ENCODE results near the gene TDP2. TPM values are rescaled to one million over a fixed set of nuclear protein-coding genes. Genes with fewer than 3 reads are reported as not detected.

The TDP2 gene
- total RNA-seq, 1 donor from 2014 or later = 27.2 TPM

GRCh38 chr6:24709014-24709711, 42.5 kb upstream of the TDP2 start:
- no peak for FAIRE-seq
- Histone ChIP-seq H4K20me1 (ENCODE audit: insufficient read depth, low read length) (peaks cover 94% of the 10 kb centered on the region), H3K36me3 (ENCODE audit: insufficient read depth, low read length) (peaks cover 94% of the 10 kb centered on the region)

GRCh38 chr6:24708612-24709011, 41.9 kb upstream of the TDP2 start:
- Mint-ChIP-seq H3K4me3 (ENCODE audit: unreplicated experiment) (no peak overlapping the region), H3K27ac (ENCODE audit: unreplicated experiment) (no peak overlapping the region), H3K27me3 (ENCODE audit: low read depth, unreplicated experiment) (no peaks in the 10 kb centered on the region), H3K9me3 (ENCODE audit: unreplicated experiment) (no peaks in the 10 kb centered on the region), H3K36me3 (ENCODE audit: low read depth, unreplicated experiment) (peaks cover 17% of the 10 kb centered on the region), H3K4me1 (ENCODE audit: low read depth, unreplicated experiment) (peaks cover 13% of the 10 kb centered on the region)
- Histone ChIP-seq H3K9ac (ENCODE audit: low read length) (no peak overlapping the region), H4K20me1 (ENCODE audit: insufficient read depth, low read length) (peaks cover 94% of the 10 kb centered on the region), H3K36me3 (ENCODE audit: insufficient read depth, low read length) (peaks cover 90% of the 10 kb centered on the region), H3K79me2 (ENCODE audit: insufficient read depth, low read length) (peaks cover 58% of the 10 kb centered on the region), H3K4me2 (ENCODE audit: low read length) (no peak overlapping the region), H3K27ac (ENCODE audit: low read depth, low read length) (no peak overlapping the region), H3K9me3 (ENCODE audit: insufficient read depth, low read depth, low read length) (no peaks in the 10 kb centered on the region), H3K4me3 (ENCODE audit: insufficient read depth, low read depth, low read length) (no peak overlapping the region), H3K27me3 (ENCODE audit: insufficient read depth, low read length) (no peaks in the 10 kb centered on the region), H2AFZ (ENCODE audit: low read depth, low read length) (no peak overlapping the region), H3K4me1 (ENCODE audit: insufficient read depth, low read length) (no peaks in the 10 kb centered on the region)
- no peak for TF ChIP-seq EZH2 (IDR thresholded peaks at IDR 0.05; ENCODE audit: insufficient read depth, low read length)
- no peak for TF ChIP-seq CTCF (IDR thresholded peaks at IDR 0.05; ENCODE audit: insufficient read depth, low read depth, low read length)
- FAIRE-seq (no peak), DNase-seq (ENCODE audit: low read depth) (no peak)

More at GRCh38 chr6:24709014-24709711, 42.5 kb upstream of the TDP2 start:
- H3K27me3 ChIP-seq (ENCODE audit: insufficient read depth, low read length) = no peaks in the 10 kb centered on the region
- no peak overlapping the region for H3K9ac ChIP-seq (ENCODE audit: low read length)
- H3K79me2 ChIP-seq (ENCODE audit: insufficient read depth, low read length) = peaks cover 64% of the 10 kb centered on the region
- H3K36me3 Mint-ChIP-seq (ENCODE audit: low read depth, unreplicated experiment) = peaks cover 17% of the 10 kb centered on the region
- no peaks in the 10 kb centered on the region for H3K4me1 ChIP-seq (ENCODE audit: insufficient read depth, low read length)
- no peak overlapping the region for H3K27ac ChIP-seq (ENCODE audit: low read depth, low read length)
- H3K27me3 Mint-ChIP-seq (ENCODE audit: low read depth, unreplicated experiment) = no peaks in the 10 kb centered on the region
- no peak overlapping the region for H3K4me3 Mint-ChIP-seq (ENCODE audit: unreplicated experiment)
- H3K4me1 Mint-ChIP-seq (ENCODE audit: low read depth, unreplicated experiment) = peaks cover 18% of the 10 kb centered on the region
- no peak overlapping the region for H3K27ac Mint-ChIP-seq (ENCODE audit: unreplicated experiment)
- DNase-seq (ENCODE audit: low read depth) = no peak
- no peak for TF ChIP-seq EZH2 (IDR thresholded peaks at IDR 0.05; ENCODE audit: insufficient read depth, low read length)
- no peak for TF ChIP-seq CTCF (IDR thresholded peaks at IDR 0.05; ENCODE audit: insufficient read depth, low read depth, low read length)
- H3K4me2 ChIP-seq (ENCODE audit: low read length) = no peak overlapping the region
- no peaks in the 10 kb centered on the region for H3K9me3 ChIP-seq (ENCODE audit: insufficient read depth, low read depth, low read length)
- H2AFZ ChIP-seq (ENCODE audit: low read depth, low read length) = no peak overlapping the region
- no peaks in the 10 kb centered on the region for H3K9me3 Mint-ChIP-seq (ENCODE audit: unreplicated experiment)
- no peak overlapping the region for H3K4me3 ChIP-seq (ENCODE audit: insufficient read depth, low read depth, low read length)

GRCh38 chr6:24704468-24704867, 37.8 kb upstream of the TDP2 start:
- Histone ChIP-seq H3K27ac (ENCODE audit: low read depth, low read length) (no peak overlapping the region), H2AFZ (ENCODE audit: low read depth, low read length) (no peak overlapping the region), H3K4me1 (ENCODE audit: insufficient read depth, low read length) (no peaks in the 10 kb centered on the region), H4K20me1 (ENCODE audit: insufficient read depth, low read length) (peaks cover 71% of the 10 kb centered on the region), H3K79me2 (ENCODE audit: insufficient read depth, low read length) (peaks cover 18% of the 10 kb centered on the region), H3K4me3 (ENCODE audit: insufficient read depth, low read depth, low read length) (no peak overlapping the region), H3K9ac (ENCODE audit: low read length) (no peak overlapping the region), H3K4me2 (ENCODE audit: low read length) (no peak overlapping the region), H3K27me3 (ENCODE audit: insufficient read depth, low read length) (no peaks in the 10 kb centered on the region), H3K36me3 (ENCODE audit: insufficient read depth, low read length) (peaks cover 60% of the 10 kb centered on the region), H3K9me3 (ENCODE audit: insufficient read depth, low read depth, low read length) (no peaks in the 10 kb centered on the region)
- H3K27ac Mint-ChIP-seq (ENCODE audit: unreplicated experiment) = no peak overlapping the region
- no peaks in the 10 kb centered on the region for H3K9me3 Mint-ChIP-seq (ENCODE audit: unreplicated experiment)
- H3K36me3 Mint-ChIP-seq (ENCODE audit: low read depth, unreplicated experiment) = peaks cover 3% of the 10 kb centered on the region
- TF ChIP-seq EZH2 (IDR thresholded peaks at IDR 0.05; ENCODE audit: insufficient read depth, low read length) = no peak
- no peak for TF ChIP-seq CTCF (IDR thresholded peaks at IDR 0.05; ENCODE audit: insufficient read depth, low read depth, low read length)
- H3K27me3 Mint-ChIP-seq (ENCODE audit: low read depth, unreplicated experiment) = no peaks in the 10 kb centered on the region
- no peak for FAIRE-seq
- no peak for DNase-seq (ENCODE audit: low read depth)
- peaks cover 7% of the 10 kb centered on the region for H3K4me1 Mint-ChIP-seq (ENCODE audit: low read depth, unreplicated experiment)
- no peak overlapping the region for H3K4me3 Mint-ChIP-seq (ENCODE audit: unreplicated experiment)

Data from astrocyte (in vitro differentiated cells and primary cell).